NCI-H2227 (cell line): Measurements from ENCODE around the gene ANTXRL.
"Not testable (repeated sequence)": the region's sequence is repeated elsewhere in the genome, so short reads cannot be mapped to it uniquely, and the experiment has no call there.

ENCODE experiments used
- DNase-seq: peaks from one replicate; lab custom pipeline; 2025; ENCODE audit not compliant: unreplicated experiment; lab: John Stamatoyannopoulos, UW

Gene ANTXRL

DNA sequence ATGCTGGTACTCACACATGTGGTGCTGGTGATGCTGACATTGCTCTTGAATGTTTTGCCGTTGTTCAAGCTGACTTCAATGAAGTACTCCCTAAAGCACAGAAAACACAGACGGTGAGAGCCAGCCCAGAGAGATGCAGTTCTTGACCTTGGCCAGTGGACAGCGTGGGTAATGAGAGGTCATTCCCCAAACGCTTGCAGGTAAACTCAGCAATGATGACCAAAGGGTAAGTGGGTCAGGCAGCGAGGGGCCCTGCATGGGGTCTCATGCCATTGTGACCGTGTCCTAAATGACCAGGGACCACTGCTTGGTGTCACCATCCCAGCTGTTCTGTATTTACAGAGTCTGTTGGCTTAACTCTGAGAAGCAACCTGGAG, 32.8 kb upstream of the ANTXRL start:
- no peak for DNase-seq

DNA sequence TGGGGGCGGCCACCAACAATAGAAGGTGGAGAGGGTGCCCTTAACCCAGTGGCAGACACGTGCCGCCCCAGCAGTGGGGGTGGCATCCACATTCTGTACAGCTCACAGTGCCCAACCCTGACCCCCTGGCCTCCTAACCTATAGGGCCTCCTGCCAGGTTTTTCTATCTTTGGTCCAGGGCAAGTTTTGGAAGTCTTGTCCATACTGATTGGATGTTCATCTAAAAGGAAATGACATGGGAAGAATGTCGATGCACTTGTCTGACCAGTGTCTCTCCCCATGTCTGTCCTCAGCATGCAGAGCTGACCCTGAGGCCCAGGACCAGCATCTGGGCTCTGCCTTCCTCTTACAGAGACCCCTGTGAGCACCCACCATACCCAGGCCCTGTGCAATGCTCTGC, 32.3 kb upstream of the ANTXRL start:
- no peak for DNase-seq

DNA sequence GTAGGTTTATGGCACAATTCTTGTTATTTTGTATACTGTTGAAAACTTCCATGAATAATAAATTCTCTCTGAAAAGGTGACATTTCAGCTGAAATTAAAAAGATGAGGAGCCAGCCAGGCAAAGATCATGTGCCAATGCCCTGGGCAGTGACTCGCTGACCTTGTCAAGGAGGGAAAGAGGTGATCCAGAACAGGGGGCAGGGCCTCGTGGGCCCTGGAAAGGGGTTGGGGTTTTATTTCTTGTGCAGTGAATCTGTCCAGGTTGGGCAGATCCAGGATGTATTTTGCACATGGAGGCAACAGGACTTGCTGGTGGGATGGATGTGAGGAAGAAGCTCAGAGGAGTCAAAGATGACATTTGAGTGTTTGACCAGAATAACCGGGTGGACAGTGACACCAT, 31.6 kb upstream of the ANTXRL start:
- DNase-seq: not testable (repeated sequence)

DNA sequence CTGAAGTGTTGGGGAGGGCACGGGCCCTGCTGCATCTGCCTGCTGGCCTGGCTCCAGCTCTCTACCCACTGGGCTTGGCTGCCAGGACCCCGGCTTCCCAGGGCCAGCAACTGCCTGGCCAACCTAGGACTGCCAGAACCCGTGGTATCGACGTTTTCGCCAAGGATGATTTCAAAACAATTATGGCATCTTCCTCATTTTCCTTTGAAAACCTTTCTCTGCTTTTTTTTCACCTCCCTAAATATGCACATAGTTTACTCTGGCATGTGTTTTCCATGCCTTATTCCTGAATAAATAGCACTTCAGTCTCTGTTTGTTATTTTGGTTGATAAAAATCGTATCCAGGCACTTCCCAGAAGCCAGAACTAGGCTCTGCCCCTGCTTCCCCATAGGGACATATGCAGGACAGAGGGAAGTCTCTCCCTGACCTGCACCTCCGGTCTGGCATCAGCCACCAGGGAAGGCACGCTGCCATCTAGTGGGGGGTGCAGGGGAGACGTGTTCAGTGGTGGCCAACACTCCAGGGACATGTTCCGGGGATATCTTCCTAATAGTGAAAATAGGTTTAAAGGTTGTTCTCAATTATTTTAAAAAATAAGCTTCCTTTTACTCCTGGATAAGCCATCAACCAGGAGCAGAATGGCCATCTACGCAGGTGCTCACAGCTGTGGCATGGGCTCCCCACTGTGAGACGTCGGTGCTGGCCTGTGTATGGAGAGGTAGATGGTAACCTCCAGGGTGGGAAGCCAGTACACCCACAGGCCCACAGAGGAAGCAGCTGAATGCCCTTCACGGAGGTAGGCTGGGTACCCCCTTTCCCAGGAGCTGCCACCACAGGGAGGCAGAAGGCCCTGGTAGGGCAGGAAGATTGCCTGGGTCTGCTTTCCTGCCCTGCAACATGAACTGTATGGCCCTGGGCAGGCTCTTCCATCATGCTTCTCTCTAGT, 30.7 kb upstream of the ANTXRL start:
- peak; percentile 12 for DNase-seq

DNA sequence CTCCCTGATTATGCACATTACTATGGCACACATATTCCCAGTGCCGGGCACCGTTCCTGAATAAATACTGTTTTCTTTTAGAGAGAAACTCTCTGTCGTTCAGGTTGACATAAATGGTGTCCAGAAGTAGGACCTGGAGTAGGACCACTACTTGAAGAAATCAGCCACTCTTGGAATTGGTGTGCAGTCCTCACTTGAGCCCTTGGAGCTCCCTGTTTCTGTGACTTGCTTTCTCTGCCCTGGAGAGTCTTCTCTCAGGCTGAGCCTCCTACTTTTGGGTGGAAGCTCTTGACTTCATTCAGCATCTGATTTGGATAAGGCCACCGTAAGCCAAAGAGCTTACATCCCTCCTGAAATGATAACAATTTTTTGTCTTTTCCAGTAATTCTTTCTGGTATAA, 29.7 kb upstream of the ANTXRL start:
- DNase-seq: no peak

DNA sequence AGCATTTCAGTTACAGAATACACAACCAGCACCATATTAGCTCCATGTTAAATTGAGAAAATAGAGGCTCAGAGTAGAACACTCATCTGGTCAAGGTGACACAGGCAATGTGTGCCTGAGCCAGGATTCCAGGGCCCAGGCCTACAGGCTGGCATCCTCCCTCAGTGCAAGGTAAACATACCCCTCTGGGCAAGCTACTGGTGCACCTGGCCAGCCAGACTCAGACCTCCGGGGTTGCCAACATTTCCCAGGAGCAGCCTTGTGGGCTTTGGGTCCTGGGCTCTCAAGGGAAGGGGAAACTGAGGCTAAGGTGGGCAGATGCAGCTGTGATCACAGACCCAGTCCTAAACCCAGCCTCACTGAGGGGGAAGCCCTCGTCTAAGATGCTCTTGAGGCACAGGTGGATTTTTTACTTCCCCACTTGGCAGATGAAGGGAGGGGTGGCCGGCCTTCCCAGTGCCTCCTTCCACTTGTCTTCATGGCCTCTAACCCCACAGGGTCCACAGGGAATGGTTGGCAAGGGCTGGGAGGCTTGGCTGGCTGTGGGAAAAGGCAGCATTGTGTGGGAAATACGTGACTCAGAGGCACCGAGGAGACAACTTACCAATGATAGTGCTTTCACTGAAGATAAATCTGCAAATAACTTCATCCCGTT, 23.8 kb upstream of the ANTXRL start:
- not testable (repeated sequence) for DNase-seq

DNA sequence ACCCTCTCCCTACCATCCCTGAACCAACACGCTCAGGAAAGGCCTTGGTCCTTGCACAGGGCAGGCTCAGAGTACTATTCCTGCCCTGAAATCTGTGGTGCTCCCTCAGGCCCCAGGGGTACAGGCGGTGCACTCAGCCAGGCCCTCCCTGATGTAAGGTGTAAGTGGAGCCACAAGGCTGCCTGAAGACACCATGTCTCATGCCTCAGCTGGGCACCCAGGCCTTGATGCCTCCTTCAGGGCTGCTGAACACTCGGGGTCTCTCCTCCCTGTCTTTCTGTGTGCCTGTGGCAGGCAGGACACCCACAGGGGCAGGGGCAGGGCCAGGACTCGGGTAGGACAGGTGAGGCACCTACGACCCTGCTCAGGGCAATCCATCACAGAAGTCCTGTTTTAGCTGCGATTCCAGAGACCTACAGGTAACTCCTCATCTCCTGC, 22.9 kb upstream of the ANTXRL start:
- no peak for DNase-seq

DNA sequence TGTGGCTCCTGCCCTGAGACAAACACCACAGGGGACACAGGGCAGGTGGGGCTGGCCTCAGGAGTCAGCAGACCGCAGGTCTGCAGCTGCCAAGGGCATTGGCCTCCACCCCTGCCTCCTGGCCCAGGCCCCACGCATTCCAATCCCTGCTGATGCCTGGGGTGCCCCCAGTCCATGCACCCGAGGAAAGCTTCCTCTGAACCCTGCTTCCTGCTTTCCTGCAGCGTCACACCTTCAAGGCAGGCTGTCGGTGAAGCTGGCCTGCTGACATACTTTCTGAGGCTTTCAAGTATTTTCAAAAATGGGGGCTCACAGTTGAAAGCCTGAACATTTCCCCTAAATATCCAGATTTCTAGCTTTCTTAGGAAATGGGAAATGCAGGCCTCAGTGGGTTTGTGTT, 22.5 kb upstream of the ANTXRL start:
- DNase-seq: no peak

DNA sequence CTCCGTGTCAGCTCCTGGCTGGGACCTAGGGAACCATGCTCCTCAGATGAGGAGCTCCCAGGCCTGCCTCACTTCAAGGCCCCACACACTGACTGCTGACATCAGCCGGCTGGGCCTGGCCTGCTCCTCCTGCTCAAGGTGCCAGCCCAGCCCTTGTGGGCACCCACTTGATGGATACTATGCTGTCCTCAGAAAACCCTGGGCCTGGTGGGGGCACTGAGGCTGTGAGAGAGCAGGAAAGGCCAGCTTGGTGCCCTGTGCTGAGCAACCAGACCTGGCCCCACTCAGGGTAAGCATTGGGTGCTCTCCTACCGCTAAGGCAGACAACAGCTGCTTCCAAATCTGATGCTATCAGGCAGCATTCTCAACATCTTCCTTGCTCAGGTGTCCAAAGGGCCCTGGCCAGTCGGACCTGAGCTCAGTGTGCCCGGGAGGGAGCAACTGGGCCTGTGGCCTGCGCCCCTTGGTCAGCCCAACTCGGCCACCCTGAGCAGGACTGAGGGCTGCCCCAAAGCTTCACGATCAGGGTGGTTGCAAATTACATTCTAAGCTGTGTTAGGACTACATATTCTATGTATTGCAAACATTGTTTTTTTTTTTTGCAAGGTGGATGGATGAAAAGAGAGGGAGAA, 21.9 kb upstream of the ANTXRL start:
- DNase-seq: no peak

DNA sequence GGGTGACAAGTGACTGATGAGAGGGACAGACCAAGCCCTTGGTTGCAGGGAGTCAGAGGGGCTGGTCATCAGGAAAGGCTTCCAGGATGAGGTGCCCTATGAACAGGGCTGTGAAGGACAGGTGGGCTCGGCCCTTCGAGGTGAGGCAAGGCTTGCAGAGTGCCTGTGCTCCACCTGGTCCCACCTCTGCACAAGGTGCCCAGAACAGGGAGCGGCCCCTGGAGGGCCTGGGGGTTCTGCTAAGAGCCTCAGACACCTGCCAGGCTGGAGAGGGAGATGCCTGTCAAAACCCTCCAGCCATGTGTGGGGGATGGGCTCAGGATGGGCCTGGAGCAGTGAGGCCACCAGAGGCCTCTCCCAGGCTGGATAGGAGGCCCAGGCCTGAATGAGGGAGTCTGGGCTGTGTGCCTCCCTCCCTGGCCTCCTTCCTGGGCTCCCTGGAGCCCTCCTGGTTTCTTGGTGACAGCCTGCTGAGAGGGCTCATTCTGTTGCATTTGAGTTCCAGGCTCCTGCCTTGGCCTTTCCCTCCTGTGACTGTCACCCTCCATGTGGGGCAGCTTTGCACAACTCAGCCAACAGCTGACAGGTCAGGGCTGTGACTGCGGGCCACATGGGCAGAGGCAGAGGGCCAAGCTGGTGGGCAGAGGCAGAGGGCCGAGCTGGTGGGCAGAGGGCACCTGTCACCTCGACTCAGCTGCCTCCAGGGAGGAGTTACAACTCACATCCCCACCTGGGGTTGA, 21.1 kb upstream of the ANTXRL start:
- not testable (repeated sequence) for DNase-seq

DNA sequence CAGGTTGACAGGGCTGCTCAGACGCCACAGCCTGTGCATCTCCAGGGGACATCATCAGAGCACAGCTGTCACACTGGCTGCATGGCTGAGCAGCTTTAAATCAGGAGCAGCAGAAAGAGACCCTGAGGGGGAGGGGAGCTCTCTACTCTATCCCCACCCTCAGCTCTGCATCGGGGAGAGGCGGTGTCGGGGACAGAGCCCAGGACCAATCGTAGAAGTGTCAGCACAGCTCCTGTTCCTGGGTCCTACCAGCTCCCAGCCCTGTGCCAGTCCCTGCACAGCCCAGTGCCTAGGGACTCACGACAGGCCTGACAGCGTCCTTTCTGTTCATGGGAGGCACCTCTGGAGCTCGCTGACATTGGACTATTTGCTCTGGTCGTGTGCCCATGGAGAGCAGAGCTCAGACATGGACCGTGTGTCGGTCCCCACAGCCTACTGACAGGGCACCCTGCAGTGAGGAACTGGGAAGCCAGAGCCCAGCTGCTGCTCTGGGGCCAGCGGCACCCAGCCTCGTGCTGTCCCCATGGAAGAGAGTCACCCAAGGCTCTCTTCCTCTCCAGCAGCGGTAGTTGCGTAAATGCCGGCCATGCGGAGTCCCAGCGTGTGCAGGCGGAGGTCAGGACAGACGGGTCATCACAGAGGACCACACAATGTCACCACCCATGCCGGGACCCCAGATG, 20.4 kb upstream of the ANTXRL start:
- no peak for DNase-seq

DNA sequence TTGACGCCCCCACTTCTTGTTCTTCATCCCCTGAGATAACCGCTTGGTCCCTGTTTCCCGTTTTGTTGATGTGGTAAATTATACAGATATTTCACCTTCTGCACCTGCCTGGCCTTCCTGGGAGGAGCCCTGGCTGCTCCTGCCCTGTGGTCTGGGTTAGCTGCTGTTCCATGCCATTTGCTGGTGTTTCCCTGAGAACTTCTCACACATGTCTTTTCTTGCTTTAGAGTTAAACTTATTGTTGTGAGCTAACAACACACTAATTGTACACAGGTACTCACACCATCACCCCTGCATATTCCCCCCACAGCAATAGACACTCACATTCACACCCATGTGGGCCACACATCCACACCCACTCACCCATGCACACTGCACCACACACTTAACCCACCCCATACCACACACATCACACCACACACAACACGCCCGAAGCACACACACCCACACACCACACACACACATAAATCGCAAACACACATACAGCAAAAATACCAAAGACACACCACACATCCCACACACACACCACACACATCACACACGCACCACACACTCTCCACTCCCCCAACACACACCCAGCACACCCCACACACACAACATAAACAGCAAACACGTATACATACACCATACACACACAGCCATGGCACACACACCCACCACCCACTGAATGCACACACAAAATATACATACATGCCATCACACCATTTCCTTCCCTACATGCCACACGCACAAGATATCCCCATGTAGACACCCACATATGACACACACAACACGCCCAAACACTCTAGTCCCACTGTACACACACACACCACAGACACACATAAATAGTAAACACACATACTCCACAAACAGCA, 19.4 kb upstream of the ANTXRL start:
- DNase-seq: no peak

DNA sequence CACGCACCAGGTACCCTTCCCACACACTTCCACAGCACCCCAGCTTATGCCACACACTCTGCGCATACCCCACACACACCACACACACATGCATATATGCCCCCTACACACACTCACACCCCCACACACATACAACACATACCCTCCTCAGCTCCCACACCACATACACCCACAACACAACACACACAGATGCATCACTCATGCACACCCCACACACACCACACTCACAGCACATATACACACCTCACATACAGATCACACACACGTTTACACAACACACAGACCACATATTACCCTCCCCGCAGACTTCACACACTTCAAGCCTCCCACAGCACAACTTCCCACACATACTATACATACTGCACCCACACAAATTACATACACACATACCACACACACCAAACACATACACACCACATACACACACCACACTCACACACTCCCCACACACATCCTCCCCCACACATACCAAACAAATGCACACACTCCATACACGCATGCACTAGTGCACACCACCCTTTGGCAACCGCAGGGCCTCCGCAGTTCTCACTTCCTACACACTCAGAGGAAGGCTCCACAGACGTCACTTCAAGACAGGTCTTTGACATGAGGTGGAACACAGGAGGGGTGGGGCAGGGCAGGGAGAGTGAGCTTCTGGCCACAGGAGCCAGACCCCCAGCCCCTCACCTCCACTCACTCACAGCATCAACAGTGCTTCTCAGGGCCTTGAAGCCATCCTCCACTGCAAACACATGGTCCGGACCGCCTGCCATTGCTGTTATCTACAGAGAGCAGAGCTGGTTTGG, 18.5 kb upstream of the ANTXRL start:
- no peak for DNase-seq

DNA sequence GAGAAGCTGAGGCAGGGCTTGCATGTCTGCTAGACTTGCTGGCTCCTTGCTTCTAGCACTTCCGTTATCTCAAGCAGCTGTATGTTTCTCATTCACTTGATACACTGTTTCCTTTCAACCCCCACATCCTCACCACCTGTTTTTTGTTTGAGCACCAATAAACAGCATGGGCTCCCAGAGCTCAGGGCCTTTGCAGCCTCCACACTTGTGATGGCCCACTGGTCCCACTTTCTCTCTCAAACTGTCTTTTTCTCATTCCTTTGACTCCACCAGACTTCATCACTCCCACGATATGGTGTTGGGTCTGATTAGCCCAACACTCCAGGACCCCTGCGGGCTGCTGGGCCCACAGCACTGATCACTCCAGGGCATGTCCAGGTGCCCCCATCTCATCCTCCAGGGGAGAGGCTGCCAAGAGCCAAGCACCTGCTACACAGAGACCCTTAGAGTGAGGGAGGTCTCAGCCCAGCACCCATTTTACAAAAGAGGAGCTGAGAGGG, 17.2 kb upstream of the ANTXRL start:
- DNase-seq: not testable (repeated sequence)

DNA sequence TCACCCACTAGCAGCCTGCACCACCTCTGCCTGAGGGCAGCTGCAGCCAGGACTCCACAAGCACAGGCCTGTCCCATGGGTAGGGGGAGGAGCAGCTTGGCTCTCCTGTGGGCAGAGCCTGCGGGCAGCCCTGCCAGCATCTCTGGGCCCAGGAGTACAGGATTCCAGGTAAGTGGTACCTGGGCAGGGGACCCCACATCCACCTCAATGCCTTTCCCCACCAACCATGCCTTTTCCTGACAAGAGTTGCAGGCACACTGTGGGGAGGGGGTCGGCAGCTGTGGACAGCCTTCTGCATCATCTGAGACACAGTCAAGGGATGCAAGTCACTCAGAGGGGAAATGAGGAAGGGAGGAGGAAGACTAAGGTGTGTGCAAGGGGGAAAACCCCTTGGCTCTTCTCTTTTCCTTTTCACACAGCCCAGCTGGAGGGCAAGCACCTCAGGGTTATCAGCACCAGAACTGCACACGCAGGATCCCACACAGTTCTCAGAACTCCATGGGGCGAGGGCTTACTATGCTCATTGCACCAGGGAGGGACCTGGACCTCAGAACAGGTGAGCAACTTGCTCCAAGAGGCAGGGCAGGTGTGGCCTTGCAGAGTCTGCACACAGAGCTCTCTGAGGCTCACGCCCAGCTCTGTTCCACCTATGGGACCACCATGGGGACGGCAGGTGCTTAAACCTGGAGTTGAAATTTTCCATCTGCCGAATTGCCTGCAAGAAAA, 16.5 kb upstream of the ANTXRL start:
- DNase-seq: no peak

DNA sequence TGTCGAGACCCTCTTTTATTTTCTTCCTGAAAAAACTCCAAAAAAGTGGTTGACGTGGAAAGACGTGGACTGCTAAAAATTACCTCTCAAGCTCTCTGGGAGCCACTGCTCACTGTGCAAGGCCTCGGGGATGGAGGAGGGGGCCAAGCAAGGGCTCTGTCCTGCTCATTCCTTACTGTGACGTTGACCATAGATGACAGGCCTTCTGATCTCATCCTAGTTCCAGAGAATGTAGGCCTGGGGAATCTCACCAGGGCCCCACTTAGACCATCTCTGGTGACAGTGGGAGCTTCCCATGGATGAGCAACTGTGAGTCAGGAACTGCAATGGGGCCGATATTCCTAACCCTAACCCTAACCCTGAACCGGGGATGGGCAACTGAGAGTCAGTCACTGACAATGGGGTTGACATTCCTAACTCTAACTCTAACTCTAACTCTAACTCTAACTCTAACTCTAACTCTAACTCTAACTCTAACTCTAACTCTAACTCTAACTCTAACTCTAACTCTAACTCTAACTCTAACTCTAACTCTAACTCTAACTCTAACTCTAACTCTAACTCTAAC, 15.8 kb upstream of the ANTXRL start:
- not testable (repeated sequence) for DNase-seq

DNA sequence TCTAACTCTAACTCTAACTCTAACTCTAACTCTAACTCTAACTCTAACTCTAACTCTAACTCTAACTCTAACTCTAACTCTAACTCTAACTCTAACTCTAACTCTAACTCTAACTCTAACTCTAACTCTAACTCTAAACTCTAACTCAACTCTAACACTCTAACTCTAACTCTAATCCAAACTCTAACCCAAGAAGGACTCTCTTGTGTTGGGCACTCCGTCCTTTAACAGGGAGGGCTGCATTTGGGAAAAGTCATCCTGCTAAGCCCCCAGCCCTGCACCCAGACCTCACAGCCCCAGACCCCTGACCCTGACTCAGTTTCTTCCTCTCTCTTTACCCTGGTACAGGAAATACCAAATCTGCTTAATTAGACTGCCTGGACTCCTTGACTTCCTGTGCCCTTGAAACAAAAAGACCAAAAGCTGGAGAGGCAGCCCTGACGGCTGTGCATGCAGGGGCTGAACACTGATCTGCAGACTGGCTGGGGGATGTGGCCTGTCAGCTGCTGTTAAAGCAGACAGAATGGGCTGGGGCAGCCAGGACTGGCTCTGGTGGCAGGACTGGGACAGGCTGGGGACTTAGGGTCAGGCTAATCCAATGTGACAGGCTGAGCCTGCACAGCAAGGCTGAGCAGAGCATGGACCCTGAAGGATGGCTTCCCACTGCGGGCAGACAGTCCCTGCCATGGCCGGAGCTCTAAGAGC, 14.8 kb upstream of the ANTXRL start:
- not testable (repeated sequence) for DNase-seq
